Liver (tissue), 3 donors: ENCODE data around the gene POLR3A.

Source experiments
- RXRA ChIP-seq, 2 donors: IDR thresholded peaks; 2 replicates each; pipeline ENCODE4 v1.6.1; 2017 to 2018; ENCODE audit warnings: antibody characterized with exemption in 2 of 2, mild to moderate bottlenecking in 1 of 2
- YY1 ChIP-seq: IDR thresholded peaks from 2 replicates; pipeline ENCODE4 v1.6.1; 2016; ENCODE audit warnings: antibody characterized with exemption, mild to moderate bottlenecking
- TF ChIP-seq, protein P1 (sequence below): fragments of 150-350 bp; IDR thresholded peaks from 2 replicates; pipeline ENCODE4 v1.5.1; 2017; ENCODE audit warnings: improper control_type of control experiment, low read depth, low read length; ENCODE audit not compliant: missing input control
- TF ChIP-seq, protein P2 (sequence below): IDR thresholded peaks from 2 replicates; pipeline ENCODE4 v1.6.1; 2016; ENCODE audit warnings: antibody characterized with exemption
- donor health status: healthy.
- donor health status: healthy.

DNA sequence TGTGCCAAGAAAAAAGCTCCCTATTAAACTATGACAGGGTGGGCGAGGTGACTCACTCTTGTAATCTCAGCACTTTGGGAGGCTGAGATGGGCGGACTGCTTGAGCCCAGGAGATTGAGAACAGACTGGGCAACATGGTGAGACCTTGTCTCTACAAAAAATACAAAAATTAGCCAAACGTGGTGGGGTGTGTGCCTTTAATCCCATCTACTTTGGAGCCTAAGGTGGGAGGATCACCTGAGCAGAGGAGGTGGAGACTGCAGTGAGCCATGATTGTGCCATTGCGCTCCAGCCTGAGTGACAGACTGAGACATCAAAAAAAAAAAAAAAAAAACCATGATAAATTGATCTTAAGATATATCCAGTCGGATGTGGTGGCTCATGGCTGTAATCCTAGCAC, 11.5 kb downstream of the POLR3A start:
- TF ChIP-seq, protein P1, sequence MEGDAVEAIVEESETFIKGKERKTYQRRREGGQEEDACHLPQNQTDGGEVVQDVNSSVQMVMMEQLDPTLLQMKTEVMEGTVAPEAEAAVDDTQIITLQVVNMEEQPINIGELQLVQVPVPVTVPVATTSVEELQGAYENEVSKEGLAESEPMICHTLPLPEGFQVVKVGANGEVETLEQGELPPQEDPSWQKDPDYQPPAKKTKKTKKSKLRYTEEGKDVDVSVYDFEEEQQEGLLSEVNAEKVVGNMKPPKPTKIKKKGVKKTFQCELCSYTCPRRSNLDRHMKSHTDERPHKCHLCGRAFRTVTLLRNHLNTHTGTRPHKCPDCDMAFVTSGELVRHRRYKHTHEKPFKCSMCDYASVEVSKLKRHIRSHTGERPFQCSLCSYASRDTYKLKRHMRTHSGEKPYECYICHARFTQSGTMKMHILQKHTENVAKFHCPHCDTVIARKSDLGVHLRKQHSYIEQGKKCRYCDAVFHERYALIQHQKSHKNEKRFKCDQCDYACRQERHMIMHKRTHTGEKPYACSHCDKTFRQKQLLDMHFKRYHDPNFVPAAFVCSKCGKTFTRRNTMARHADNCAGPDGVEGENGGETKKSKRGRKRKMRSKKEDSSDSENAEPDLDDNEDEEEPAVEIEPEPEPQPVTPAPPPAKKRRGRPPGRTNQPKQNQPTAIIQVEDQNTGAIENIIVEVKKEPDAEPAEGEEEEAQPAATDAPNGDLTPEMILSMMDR, result no peak
- TF ChIP-seq RXRA (IDR thresholded peaks at IDR 0.05) (no peak), YY1 (no peak)
- TF ChIP-seq, protein P2, sequence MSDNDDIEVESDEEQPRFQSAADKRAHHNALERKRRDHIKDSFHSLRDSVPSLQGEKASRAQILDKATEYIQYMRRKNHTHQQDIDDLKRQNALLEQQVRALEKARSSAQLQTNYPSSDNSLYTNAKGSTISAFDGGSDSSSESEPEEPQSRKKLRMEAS, result no peak
